Activated CD4-positive, alpha-beta T cell treated with anti-CD3 and anti-CD28 coated beads, Interleukin-2, amount 10 ng/mL, durations not matched to agents 7 days and 5 days (primary cell): ENCODE data around the gene HOXC5. TPM values are rescaled to one million over a fixed set of nuclear protein-coding genes. Genes with fewer than 3 reads are reported as not detected.
A peak's percentile ranks its signal among the peaks of the same experiment; 100 is the strongest.

Experiments
- CTCF ChIA-PET: fragments of 350-600 bp; sonication (Branson Sonifier 250); formaldehyde crosslinking; loops from one replicate; lab custom pipeline; 2021; ENCODE audit warnings: antibody characterized with exemption; lab: Charles Lee
- POLR2A ChIA-PET: fragments of 350-600 bp; sonication (Branson Sonifier 250); formaldehyde crosslinking; loops from one replicate; lab custom pipeline; 2021; ENCODE audit warnings: antibody characterized with exemption; lab: Charles Lee
- DNase-seq: peaks from one replicate; pipeline ENCODE4 v3.0.0-alpha.2; 2020
- H3K27ac Mint-ChIP-seq: one replicate; pipeline ENCODE4 v1.8.0; 2021; ENCODE audit warnings: mild to moderate bottlenecking, moderate library complexity, mixed read lengths
- H3K27me3 Mint-ChIP-seq: one replicate; pipeline ENCODE4 v1.8.0; 2021; ENCODE audit warnings: mixed read lengths
- H3K36me3 Mint-ChIP-seq: one replicate; pipeline ENCODE4 v1.8.0; 2021; ENCODE audit warnings: low read depth, mixed read lengths
- H3K4me1 Mint-ChIP-seq: one replicate; pipeline ENCODE4 v1.8.0; 2021; ENCODE audit warnings: mixed read lengths
- H3K4me3 Mint-ChIP-seq: one replicate; pipeline ENCODE4 v1.8.0; 2021; ENCODE audit warnings: mild to moderate bottlenecking, moderate library complexity, mixed read lengths
- H3K9me3 Mint-ChIP-seq: one replicate; pipeline ENCODE4 v1.8.0; 2021; ENCODE audit warnings: mixed read lengths
- total RNA-seq, 2 experiments: library from RNA; stranded (reverse); gene quantifications; one replicate each; pipeline ENCODE4 v1.2.3, GENCODE V29; 2021

HOXC5 gene
- total RNA-seq, 2 experiments from 2014 or later, result not detected

DNA sequence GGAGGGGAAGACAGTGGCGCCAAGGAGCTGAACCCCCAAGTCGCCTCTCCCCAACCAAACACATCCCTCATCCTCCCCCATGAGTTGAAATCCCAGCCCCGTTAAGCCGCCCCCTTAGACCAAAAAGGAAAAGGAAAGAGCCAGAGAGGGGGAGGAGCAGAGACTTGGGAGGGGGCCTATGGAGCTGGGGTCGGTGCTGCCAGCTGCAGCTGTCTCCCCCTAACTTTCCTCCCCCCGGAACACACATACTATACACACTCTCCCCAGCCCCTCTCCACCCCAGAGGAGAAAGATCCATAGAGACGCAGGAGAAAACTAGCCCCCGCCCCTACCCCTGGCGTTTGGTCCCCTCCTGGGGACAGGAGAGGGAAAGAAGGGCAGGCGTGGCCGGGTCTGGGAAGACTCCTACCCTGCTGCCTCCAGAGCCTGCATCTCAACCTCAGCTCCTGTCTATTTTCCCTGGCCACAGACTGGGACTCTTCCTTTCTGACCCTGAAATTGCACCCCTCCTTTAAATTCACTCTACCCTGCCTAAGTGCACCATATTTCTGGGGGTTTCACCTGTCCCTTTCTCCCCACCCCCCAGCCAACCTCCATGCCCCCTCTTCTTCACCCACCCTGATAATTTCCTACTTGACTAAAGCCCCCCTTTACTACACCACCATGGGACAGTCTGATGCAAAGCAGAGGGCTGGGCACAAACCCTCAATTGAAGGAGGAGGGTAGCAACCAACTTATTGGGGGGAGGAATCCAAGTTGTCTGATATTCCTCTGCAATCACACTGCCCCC, 34.5 kb upstream of the HOXC5 start:
- ChIA-PET CTCF (interaction anchor here (0.6 to 1.2 kb wide), 3 partner anchors 8 to 216 kb away, joined by 3 to 4 read pairs (median 3); partner anchors contain the start of gene HOXC10), POLR2A (no interaction called here)
- no peak for DNase-seq
- Mint-ChIP-seq H3K9me3 (no peaks in the 10 kb centered on the region), H3K4me1 (peaks cover 20% of the 10 kb centered on the region), H3K27me3 (peaks cover 98% of the 10 kb centered on the region), H3K27ac (no peak overlapping the region), H3K4me3 (no peak overlapping the region), H3K36me3 (no peaks in the 10 kb centered on the region)

DNA sequence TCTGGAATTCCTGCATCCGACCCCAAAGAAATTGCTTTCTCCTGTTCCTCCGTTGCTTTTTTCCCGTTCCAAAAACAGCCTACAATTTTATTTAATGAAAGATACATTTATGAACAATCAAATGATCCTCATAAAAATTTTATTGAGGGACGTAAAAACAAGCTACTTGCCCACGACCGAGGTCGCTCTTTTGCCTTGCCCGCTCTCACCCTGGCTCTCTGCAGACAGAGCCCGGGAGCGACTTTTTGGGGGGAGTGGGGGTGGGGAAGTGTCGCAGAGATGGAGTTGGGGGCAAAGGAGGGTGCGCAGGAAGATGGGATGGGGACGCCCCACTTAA, 34.0 kb upstream of the HOXC5 start:
- Mint-ChIP-seq H3K27ac (no peak overlapping the region), H3K27me3 (peaks cover 98% of the 10 kb centered on the region), H3K36me3 (peaks cover 1% of the 10 kb centered on the region), H3K4me3 (no peak overlapping the region), H3K9me3 (no peaks in the 10 kb centered on the region), H3K4me1 (peaks cover 20% of the 10 kb centered on the region)
- ChIA-PET CTCF (interaction anchor here (1.4 to 1.7 kb wide), 2 partner anchors 11 to 45 kb away, joined by 4 read pairs; no protein-coding TSS in a partner anchor), POLR2A (no interaction called here)
- no peak for DNase-seq

DNA sequence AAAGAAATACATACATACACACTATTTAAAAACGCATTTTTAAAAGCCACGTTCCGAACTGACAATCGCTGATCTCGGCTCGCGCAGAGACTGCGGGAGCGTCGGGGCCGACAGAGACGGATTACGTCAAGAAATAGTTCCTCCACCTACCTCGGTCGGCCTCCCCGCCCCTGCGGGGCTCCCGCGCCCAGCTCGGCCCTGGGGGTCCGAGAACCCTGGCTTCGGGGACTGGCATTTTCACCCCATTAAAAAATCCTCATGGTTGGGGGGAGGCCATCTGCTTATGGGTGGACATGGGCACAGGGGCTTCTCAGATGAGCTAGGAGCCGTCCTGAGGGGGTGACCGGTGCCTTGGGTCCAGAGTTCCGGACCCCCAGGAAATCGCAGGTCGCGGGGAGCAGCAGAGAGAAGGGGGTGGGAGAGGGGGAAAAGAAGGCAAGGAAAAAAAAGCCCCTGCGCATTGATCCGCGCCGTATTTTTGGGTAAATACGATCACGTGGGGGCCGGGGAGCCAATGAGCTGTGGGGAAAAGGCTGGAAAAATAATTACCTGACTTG, 33.2 kb upstream of the HOXC5 start:
- peaks cover 1% of the 10 kb centered on the region for H3K36me3 Mint-ChIP-seq
- H3K4me3 Mint-ChIP-seq, result peak overlapping the region; percentile 16
- H3K4me1 Mint-ChIP-seq, result peaks cover 17% of the 10 kb centered on the region
- H3K27me3 Mint-ChIP-seq, result peaks cover 98% of the 10 kb centered on the region
- H3K9me3 Mint-ChIP-seq, result no peaks in the 10 kb centered on the region
- CTCF ChIA-PET, result interaction anchor here (0.6 to 1.7 kb wide), 7 partner anchors 11 to 208 kb away, joined by 3 to 4 read pairs (median 3); no protein-coding TSS in a partner anchor
- POLR2A ChIA-PET, result no interaction called here
- DNase-seq, result no peak
- peak overlapping the region; percentile 31 for H3K27ac Mint-ChIP-seq

DNA sequence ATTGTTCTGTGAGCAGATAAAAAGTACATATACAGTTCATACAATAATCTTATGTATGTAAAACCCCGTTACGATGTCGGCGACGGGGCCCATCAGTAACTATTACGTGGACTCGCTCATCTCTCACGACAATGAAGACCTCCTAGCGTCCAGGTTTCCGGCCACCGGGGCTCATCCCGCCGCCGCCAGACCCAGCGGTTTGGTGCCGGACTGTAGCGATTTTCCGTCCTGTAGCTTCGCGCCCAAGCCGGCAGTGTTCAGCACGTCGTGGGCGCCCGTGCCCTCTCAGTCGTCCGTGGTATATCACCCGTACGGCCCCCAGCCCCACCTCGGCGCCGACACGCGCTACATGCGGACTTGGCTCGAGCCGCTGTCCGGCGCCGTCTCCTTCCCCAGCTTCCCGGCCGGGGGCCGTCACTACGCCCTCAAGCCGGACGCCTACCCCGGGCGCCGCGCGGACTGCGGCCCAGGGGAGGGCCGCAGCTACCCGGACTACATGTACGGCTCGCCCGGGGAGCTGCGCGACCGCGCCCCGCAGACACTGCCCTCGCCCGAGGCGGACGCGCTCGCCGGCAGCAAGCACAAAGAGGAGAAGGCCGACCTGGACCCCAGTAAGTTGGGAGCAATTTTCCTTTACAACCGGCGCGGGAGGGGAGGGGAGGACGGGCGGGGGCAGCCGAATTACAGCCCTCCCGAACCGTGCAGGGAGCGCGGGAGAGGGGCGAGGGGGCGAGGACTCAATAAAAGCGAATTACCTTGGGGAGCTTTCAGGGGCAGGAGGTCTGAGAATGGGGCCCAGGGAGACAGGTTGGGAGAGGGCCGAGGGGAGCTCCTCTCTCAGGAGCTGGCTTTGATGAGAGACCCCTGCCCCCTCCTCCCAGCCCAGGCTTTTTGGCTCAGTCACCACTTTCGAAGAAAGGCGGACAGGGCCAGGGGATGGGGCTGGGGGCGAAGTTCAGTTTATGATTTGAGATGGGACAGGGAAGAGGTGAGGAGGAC, 32.4 kb upstream of the HOXC5 start, which contains the start of gene HOXC9:
Gene HOXC9 (plus strand): TSS at position 46 of the 999 bp plus-strand sequence. CDS start 28 bp downstream, at position 74.
- Mint-ChIP-seq H3K36me3 (peaks cover 1% of the 10 kb centered on the region), H3K4me1 (peaks cover 10% of the 10 kb centered on the region), H3K9me3 (no peaks in the 10 kb centered on the region), H3K4me3 (peak within 1 kb of the TSS; percentile 16), H3K27me3 (peaks cover 96% of the 10 kb centered on the region), H3K27ac (peak within 1 kb of the TSS; percentile 66)
- POLR2A ChIA-PET, result no interaction called here
- no peak for DNase-seq
- CTCF ChIA-PET, result interaction anchor here (0.6 to 1.7 kb wide), 9 partner anchors 12 to 207 kb away, joined by 3 to 5 read pairs (median 4); partner anchors contain the start of gene HOXC10

DNA sequence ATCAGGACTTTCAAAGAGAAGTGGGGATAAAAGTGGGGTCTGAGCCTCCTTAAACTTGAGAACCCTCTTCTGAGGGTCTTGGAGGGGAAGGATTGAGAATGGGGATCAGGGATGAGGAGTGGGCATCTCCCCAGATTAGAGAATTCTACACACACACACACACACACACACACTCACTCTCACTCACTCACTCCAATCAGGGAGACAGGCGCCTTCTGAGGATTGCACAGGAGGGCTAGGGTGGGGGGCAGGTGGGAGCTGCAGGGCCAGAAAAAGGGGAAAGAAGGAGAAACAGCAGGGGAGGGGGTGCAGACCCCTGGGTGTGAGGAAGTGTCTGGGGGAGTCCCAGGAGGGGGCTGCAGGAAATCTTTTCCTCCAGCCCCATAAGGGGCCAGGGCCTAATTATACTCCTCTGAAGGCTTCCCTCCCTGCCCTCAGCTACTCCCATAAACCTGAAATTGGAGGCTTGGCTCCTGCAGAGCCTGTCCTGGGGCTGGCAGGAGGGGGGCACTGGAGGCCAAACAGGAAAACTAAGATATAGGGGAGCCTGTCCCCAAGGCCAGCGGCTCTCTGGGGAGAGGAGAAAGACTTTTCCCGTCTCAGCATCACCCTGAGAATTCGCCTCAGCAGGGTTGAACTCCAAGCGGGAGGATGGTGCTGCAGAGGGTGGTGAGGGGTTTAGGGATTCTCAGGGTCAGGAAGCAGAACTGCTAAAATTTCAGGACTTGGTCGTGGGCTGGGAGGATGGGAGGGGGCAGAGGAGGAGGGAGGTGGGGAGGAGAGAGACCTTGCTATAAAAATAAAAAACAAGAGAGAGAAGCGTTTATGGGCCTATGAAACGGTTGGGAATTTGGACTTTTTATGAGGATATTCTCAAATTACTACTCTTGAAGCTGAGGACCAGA, 31.3 kb upstream of the HOXC5 start:
- no peak for DNase-seq
- H3K27me3 Mint-ChIP-seq, result peaks cover 97% of the 10 kb centered on the region
- H3K4me1 Mint-ChIP-seq, result peaks cover 17% of the 10 kb centered on the region
- no peak overlapping the region for H3K27ac Mint-ChIP-seq
- peaks cover 1% of the 10 kb centered on the region for H3K36me3 Mint-ChIP-seq
- ChIA-PET POLR2A (no interaction called here), CTCF (interaction anchor here (0.8 to 1.6 kb wide), 5 partner anchors 11 to 265 kb away, joined by 3 to 5 read pairs (median 3); partner anchors contain the start of gene HOXC10)
- no peak overlapping the region for H3K4me3 Mint-ChIP-seq
- H3K9me3 Mint-ChIP-seq, result no peaks in the 10 kb centered on the region

DNA sequence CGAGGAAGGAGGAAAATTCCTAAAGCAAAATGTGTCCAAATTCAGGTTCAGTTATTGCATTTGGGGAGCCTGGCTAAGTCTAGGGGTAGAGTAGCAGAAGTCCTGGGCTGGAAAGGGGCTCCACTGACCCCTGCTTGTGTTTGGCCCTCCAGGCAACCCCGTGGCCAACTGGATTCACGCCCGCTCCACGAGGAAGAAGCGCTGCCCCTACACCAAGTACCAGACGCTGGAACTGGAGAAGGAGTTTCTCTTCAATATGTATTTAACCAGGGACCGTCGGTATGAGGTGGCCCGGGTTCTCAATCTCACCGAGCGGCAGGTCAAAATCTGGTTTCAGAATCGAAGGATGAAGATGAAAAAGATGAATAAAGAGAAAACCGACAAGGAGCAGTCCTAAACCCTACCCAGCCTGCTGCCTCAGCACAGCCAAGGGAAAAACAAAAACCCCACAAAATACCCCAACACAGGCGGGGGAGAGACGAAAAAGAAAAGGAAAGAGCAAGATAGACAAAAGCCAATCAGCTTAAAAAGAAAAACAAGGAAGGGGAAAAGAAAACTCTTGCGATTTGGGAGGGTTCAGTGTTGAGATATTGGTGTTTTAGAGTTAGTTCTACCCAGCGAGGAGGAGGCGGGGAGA, 30.5 kb upstream of the HOXC5 start:
- POLR2A ChIA-PET, result no interaction called here
- H3K27ac Mint-ChIP-seq, result no peak overlapping the region

DNA sequence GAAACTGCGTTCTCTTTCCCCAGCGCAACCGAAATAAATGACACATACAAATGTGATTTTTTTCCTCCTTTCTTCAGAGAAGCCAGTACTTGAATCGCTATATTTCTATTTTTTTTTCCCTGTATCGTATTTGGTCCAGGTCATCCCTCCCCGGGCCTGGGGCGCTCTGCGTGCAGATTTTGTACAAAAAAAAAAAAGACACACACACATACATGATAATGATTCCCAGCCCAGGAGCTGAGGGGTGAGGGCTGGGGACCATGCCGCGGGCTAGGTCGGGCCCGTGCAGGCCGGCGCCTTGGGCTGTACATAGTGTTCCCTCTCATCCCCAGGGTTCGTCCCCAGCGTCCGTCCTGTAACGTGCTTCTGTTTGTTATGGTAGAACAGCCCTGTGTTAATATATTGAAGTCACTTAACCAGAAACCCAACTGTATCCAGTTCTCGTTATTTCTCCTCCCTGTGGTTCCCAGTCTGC, 29.9 kb upstream of the HOXC5 start:
- no peaks in the 10 kb centered on the region for H3K9me3 Mint-ChIP-seq
- CTCF ChIA-PET, result interaction anchor here (4.6 kb wide), 1 partner anchor 199 kb away, joined by 29 read pairs; no protein-coding TSS in a partner anchor
- H3K4me1 Mint-ChIP-seq, result peaks cover 17% of the 10 kb centered on the region
- peaks cover 97% of the 10 kb centered on the region for H3K27me3 Mint-ChIP-seq
- H3K4me3 Mint-ChIP-seq, result no peak overlapping the region
- DNase-seq, result no peak
- H3K27ac Mint-ChIP-seq, result no peak overlapping the region
- peaks cover 1% of the 10 kb centered on the region for H3K36me3 Mint-ChIP-seq
- POLR2A ChIA-PET, result no interaction called here

More for the DNA sequence above, 30.5 kb upstream of the HOXC5 start:
- Mint-ChIP-seq H3K27me3 (peaks cover 97% of the 10 kb centered on the region), H3K4me3 (no peak overlapping the region), H3K9me3 (no peaks in the 10 kb centered on the region), H3K36me3 (peaks cover 1% of the 10 kb centered on the region), H3K4me1 (peaks cover 17% of the 10 kb centered on the region)
- no peak for DNase-seq
- CTCF ChIA-PET, result interaction anchor here (1.0 to 1.4 kb wide), 2 partner anchors 12 to 17 kb away, joined by 3 to 4 read pairs; partner anchors contain the start of gene HOXC10

DNA sequence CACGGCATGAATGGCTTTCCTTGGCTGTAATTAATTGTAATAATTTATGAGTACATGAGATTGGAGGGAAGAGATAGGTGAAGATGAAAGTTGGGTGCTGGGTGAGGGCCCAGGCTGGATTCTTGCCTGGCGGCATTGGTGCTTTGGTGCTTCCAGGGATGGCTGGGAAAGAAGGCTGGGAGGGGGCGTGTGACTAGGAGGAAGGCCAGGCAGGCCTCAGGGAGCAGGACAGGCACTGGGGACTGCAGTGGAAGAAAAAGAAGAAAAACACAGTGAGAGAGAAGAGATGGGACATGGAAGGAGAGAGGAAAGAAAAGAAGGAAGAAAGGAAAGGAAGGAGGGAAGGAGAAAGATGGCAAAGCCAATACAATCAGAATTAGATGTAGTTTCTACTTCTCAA, 29.2 kb upstream of the HOXC5 start:
- ChIA-PET POLR2A (no interaction called here), CTCF (interaction anchor here (1.0 to 4.6 kb wide), 2 partner anchors 42 to 198 kb away, joined by 3 to 29 read pairs; no protein-coding TSS in a partner anchor)
- H3K4me1 Mint-ChIP-seq, result peaks cover 17% of the 10 kb centered on the region
- peaks cover 97% of the 10 kb centered on the region for H3K27me3 Mint-ChIP-seq
- H3K9me3 Mint-ChIP-seq, result no peaks in the 10 kb centered on the region
- no peak overlapping the region for H3K27ac Mint-ChIP-seq
- no peak for DNase-seq
- peaks cover 1% of the 10 kb centered on the region for H3K36me3 Mint-ChIP-seq
- no peak overlapping the region for H3K4me3 Mint-ChIP-seq

DNA sequence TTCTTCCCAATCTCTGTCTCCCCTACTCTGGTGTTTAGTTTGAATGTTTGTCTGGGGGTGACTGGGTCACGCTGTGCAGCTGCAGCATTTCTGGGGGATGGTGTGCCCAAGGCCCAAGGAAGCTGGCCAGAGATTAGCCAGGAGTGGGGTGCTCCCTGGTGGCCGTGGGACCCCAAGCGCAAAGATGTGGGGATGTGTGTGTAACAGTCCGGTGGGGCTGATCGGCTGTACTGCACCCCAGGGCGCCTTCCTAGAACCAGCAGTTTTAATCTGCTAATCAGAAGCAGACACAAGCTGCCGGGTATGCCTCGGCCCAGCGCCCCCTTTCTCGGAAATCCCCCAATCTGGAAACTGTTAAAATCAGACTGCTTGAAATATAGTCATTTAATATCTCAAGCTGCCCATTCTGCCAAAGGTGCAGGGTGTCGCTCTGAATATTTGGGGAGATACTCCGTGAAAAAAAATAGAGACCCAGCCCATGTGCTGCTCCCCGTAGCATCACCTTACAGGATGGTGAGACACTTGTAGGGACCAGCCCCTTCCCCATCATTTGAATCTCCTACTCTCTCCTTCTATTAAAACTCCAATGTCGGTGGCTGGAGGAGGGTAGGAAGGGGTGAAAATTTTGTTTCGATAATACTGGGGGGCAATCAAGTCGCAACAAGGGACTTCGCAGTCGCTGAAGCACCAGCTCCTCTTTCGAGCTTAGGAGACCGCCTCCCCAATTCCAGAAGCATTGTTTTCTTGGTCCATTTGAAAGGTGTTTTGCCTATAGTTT, 28.6 kb upstream of the HOXC5 start:
- H3K4me3 Mint-ChIP-seq, result no peak overlapping the region
- peaks cover 95% of the 10 kb centered on the region for H3K27me3 Mint-ChIP-seq
- peaks cover 1% of the 10 kb centered on the region for H3K36me3 Mint-ChIP-seq
- ChIA-PET CTCF (interaction anchor here (1.0 to 4.6 kb wide), 3 partner anchors 43 to 198 kb away, joined by 3 to 33 read pairs (median 29); partner anchors contain the start of gene SMUG1), POLR2A (no interaction called here)
- H3K27ac Mint-ChIP-seq, result no peak overlapping the region
- peaks cover 18% of the 10 kb centered on the region for H3K4me1 Mint-ChIP-seq
- no peak for DNase-seq
- no peaks in the 10 kb centered on the region for H3K9me3 Mint-ChIP-seq

DNA sequence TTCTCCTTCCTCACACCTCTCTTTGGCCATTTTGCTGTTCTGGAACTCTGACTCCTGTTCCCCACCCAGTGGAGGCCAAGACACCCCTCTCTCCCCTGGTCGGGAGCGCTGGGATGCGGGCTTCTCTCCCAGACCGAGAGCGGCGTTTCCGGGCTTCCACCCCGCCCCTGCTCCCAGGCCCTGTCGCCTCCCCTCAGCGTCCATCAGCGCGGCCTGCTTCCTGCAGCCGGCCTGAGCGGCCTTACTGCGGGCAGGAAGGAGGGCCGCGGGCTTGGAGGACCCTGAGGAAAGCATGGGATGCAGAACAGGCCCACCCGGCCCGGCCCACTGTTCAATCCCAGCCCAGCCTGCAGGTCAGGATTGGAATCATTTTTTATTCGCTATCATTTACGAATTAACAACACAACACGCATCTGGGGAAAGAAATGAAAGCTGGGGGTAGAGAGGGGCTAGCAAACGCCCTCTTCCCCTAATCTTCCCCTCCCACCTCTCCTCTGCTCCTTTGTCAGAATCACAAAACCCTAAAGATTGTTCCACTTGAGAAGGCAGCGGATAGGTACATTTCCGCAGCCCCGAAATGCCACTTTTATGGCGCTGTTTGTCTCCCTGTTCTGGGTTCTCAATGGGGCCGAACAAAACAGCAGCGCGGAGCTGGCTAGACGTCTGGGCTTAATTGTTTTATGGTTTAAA, 27.9 kb upstream of the HOXC5 start:
- Mint-ChIP-seq H3K27me3 (peaks cover 95% of the 10 kb centered on the region), H3K27ac (no peak overlapping the region), H3K4me3 (no peak overlapping the region), H3K36me3 (peaks cover 1% of the 10 kb centered on the region), H3K9me3 (no peaks in the 10 kb centered on the region), H3K4me1 (peaks cover 24% of the 10 kb centered on the region)
- ChIA-PET POLR2A (no interaction called here), CTCF (interaction anchor here (0.8 to 4.6 kb wide), 8 partner anchors 12 to 205 kb away, joined by 3 to 33 read pairs (median 6); partner anchors contain the start of genes HOXC5 and SMUG1)
- DNase-seq, result no peak
